Measurements from ENCODE around the gene PLRG1.
A peak's percentile ranks its signal among the peaks of the same experiment; 100 is the strongest.

PLRG1 gene

DNA sequence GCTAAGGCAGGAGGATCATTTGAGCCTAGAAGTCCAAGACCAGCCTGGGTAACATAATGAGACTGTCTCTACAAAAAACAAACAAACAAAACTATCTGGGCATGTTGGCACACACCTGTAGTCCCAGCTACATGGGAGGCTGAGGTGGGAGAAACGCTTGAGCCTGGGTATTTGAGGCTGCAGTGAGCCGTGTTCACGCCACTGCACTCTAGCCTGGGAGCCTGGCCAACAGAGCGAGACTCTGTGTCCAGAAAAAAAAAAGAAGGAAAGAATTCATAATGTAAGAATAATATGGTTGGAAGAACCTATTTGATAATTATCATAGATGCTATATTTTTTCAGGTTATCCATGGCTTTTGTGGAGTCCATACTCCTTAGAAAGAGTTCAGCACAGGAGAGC lies 32.6 kb downstream of the PLRG1 start:
- no peak for DNase-seq (ENCODE audit: low spot score)

GRCh38 chr4:154516318-154517029 lies 33.7 kb downstream of the PLRG1 start:
- no peak for DNase-seq (ENCODE audit: low spot score)

GRCh38 chr4:154511981-154512380 lies 38.2 kb downstream of the PLRG1 start:
- no peak for DNase-seq (ENCODE audit: low spot score)

DNA sequence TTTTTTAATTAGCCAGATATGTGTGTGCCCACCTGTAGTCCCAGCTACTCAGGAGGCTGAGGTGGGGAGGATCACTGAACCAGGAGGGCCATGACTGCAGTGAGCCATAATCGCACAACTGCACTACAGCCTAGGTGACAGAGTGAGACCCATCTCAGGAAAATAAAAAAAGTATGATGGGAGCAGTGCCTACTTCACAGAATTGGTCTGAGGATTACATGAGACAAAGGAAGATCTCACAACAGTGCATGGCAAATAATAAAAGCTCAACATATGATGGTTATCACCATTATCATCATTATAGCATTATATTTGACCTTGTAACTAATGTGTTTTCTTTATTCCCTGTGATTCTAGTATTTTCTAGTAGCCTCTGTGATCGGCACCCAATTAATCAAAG lies 38.7 kb downstream of the PLRG1 start:
- no peak for DNase-seq (ENCODE audit: low spot score)

DNA sequence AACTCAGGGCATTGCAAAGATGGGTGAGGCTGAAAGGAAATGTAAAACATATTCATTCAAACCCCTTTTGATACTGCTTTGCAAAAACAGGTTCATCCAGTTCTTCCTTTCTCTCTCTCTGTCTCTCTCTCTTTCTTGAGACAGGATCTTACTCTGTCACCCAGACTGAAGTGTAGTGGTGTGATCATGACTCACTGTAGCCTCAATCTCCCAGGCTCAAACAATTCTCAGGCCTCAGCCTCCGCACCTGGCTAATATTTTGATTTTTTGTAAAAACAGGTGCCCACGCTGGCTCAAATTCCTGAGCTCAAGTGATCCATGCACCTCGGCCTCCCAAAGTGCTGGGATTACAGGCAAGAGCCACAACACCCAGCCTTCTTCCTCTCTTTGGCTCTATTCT lies 43.0 kb downstream of the PLRG1 start:
- no peak for DNase-seq (ENCODE audit: low spot score)

- no peak for DNase-seq (ENCODE audit: low spot score)
Observed at GRCh38 chr4:154506253-154506652, 43.9 kb downstream of the PLRG1 start.

- no peak for DNase-seq (ENCODE audit: low spot score)
Observed at GRCh38 chr4:154503598-154503997, 46.6 kb downstream of the PLRG1 start.

DNA sequence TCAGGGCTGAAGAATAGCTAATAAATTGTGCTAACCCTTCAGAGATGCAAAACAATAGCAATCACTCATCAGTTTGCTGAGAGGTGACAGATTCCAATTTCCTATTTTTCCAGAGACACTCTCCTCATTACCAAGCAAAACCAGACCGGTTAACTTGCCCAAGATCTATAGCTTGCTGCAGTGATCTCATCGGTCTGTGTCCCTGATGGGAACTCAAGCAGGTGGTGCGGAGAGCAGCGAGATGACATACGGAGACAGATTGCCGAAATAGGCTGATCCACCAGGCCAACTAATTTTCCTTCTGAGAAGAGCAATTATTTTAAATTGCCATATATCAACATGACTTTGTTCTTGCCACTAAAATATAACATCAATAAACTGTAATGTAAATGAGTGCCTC lies 48.1 kb downstream of the PLRG1 start:
- DNase-seq (ENCODE audit: low spot score), result no peak

DNA sequence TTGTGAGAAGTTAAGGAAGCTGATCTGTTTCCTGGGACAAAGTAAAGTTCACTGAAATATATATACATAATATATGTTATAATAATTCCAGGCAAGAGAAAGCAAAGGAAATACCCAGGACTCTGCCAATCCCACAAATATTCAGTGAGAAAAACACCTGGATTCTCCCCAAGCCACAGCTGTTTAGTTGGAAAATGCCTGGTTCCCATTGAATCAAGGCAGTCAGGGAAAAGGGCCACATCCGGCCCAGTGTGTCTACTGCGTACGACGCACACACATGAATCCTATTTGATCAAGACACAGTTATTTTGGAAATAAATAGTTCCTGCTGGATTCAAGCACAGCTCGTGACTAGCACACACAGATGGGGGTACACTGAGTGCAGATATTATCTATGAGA lies 52.3 kb downstream of the PLRG1 start:
- DNase-seq (ENCODE audit: low spot score), result no peak

DNA sequence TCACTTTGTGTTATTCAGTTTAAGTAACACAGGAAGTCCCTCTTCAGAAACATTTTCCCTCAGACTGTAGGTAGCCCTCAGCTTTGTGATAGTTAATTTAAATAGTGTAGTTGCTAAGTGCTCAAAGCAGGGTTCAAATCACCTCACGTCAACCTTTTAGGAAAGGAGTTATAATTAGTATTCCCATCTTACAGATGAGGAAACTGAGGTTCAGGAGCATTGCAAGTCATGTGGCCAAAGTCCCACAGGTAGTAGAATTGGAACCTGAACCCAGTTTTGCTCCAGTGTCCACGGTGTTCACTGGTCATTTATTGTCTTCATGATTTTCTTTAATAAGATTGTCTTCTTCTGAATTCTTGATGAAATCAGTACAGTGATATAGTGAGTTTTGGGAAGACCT lies 54.3 kb downstream of the PLRG1 start:
- no peak for DNase-seq (ENCODE audit: low spot score)

DNA sequence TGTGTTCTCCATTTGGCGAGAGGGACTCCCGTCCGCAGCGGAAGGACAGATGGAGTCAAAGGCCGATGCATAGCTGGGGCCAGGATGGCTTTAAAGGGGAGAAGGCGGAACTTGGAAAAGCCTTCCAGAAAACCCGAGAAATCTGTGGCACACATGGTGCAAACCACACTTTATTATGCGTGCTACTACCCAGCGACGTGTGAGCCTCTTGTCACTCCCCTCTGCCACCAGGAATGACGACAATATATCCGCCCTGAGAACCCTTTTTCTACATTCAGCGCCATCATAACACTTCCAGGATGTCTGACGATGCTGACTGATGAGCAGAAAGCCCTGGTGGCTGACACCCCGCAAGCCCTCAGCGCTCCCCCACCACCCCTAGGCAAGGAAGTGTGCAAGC lies 57.9 kb downstream of the PLRG1 start:
- no peak for DNase-seq (ENCODE audit: low spot score)

DNA sequence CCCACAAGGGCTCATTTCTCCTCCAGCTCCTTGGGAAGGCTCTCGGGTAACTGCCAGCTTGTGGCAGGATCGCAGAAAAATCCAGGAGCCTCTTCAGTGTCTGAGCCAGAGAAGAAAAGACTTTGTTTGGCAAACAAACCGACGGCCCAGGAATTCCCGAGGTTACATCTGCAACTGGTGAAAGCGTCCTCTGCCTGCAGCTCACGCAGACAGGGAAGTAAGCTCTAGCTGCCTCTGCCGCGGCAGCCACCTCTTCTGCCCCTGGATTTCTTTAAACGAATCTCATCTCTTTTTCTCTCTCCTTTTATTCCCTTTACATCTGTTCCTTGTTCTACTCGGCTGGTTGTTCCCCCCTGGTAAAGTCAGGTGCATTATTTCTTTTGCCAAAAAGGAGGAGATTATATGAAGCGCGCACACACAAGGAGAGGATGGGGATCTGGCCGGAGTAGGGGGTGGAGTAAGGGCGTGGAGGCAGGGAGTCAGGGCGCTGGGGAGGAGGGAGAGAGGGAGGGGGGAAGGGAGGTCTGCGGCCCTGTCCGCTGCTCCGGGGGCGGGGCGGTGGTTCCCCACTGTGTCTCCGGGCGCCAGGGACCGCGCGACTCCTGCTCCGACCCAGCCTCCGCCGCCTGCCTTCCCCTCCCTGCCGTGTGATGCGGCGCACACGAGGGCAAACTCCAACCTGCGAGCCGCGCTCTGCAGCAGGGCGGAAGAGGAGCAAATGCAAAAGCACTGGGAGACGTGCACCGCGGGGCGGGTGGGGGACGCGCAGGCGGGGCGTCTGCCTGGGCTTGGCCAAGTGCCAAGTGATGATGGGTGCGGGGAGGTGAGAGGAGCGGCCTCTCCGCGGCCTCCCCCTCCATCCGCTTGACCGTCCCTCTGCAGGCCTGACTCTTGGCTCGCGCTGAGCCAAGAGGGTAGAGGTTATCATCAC lies 58.6 kb downstream of the PLRG1 start, which contains the start of gene DCHS2:
Gene DCHS2, minus strand, starts transcription at position 459 of the 931 bp plus-strand sequence. Its CDS starts 444 bp downstream, at position 15.
- DNase-seq (ENCODE audit: low spot score), result peak; percentile 58

DNA sequence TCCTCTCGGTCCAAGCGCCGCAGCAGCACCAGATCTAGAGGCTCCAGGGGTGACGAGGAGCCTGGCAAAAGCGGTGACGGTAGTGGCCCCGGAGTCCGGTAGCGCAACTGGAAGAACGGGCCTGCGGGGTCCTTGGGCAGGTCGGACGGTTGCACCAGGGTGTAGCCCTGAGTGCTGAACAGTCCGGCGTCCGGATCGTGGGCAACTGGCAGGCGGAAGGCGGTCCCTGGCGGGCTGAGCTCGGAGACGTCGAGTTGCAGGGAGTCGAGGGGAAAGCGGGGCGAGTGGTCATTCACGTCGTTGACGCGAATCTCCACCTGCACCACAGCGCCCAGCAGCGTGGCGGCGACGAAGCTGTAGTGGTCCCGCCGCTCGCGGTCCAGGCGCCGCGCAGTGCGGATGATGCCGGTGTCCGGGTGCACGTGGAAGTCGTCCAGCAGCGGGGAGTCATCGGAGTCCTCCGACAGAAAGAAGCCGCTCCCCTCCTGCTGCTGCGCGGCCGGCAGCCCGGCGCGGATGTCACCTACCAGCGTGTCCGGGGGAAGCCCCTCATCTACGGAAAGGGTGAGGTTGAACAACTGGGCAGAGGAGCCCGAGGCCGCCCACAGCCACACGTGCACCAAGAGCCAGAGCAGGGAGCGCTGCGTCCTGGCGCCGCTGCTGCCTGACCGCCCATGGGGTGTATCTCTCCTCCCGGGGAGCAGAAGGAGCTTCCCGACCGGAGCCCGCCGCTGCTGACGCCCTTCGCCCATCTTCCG lies 59.4 kb downstream of the PLRG1 start:
- peak; percentile 61 for DNase-seq (ENCODE audit: low spot score)

GRCh38 chr4:154490234-154490582 lies 60.0 kb downstream of the PLRG1 start:
- DNase-seq (ENCODE audit: low spot score), result peak; percentile 40

GRCh38 chr4:154489558-154490233 lies 60.5 kb downstream of the PLRG1 start:
- peak; percentile 28 for DNase-seq (ENCODE audit: low spot score)

- DNase-seq (ENCODE audit: low spot score), result no peak
Observed at GRCh38 chr4:154487145-154487544, 63.1 kb downstream of the PLRG1 start.

GRCh38 chr4:154485127-154485773 lies 65.0 kb downstream of the PLRG1 start:
- DNase-seq (ENCODE audit: low spot score), result no peak
